ENCODE data around the gene FGF2. TPM values are rescaled to one million over a fixed set of nuclear protein-coding genes. Genes with fewer than 3 reads are reported as not detected.

FGF2 gene
- total RNA-seq, 1 donor from 2014 or later, result 25.1 TPM

- no peaks in the 10 kb centered on the region for H3K36me3 Mint-ChIP-seq (ENCODE audit: low read depth)
- no peaks in the 10 kb centered on the region for H3K9me3 Mint-ChIP-seq (ENCODE audit: low read depth)
- peaks cover 4% of the 10 kb centered on the region for H3K4me1 Mint-ChIP-seq (ENCODE audit: low read depth)
- no peaks in the 10 kb centered on the region for H3K27me3 Mint-ChIP-seq (ENCODE audit: low read depth)
- TF ChIP-seq, protein P1, sequence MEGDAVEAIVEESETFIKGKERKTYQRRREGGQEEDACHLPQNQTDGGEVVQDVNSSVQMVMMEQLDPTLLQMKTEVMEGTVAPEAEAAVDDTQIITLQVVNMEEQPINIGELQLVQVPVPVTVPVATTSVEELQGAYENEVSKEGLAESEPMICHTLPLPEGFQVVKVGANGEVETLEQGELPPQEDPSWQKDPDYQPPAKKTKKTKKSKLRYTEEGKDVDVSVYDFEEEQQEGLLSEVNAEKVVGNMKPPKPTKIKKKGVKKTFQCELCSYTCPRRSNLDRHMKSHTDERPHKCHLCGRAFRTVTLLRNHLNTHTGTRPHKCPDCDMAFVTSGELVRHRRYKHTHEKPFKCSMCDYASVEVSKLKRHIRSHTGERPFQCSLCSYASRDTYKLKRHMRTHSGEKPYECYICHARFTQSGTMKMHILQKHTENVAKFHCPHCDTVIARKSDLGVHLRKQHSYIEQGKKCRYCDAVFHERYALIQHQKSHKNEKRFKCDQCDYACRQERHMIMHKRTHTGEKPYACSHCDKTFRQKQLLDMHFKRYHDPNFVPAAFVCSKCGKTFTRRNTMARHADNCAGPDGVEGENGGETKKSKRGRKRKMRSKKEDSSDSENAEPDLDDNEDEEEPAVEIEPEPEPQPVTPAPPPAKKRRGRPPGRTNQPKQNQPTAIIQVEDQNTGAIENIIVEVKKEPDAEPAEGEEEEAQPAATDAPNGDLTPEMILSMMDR (IDR thresholded peaks at IDR 0.05), result no peak
- no peak for DNase-seq (ENCODE audit: low spot score)
- H3K27ac Mint-ChIP-seq (ENCODE audit: unreplicated experiment), result no peak overlapping the region
- no peak overlapping the region for H3K4me3 Mint-ChIP-seq (ENCODE audit: unreplicated experiment)
Measured at GRCh38 chr4:122814426-122814825, 12.2 kb upstream of the FGF2 start.

GRCh38 chr4:122815248-122815647, 11.4 kb upstream of the FGF2 start:
- Mint-ChIP-seq H3K9me3 (ENCODE audit: low read depth) (no peaks in the 10 kb centered on the region), H3K36me3 (ENCODE audit: low read depth) (no peaks in the 10 kb centered on the region), H3K27ac (ENCODE audit: unreplicated experiment) (no peak overlapping the region), H3K27me3 (ENCODE audit: low read depth) (no peaks in the 10 kb centered on the region), H3K4me3 (ENCODE audit: unreplicated experiment) (no peak overlapping the region), H3K4me1 (ENCODE audit: low read depth) (peaks cover 4% of the 10 kb centered on the region)
- TF ChIP-seq, protein P1 (IDR thresholded peaks at IDR 0.05), result no peak
- no peak for DNase-seq (ENCODE audit: low spot score)

GRCh38 chr4:122816476-122816875, 10.2 kb upstream of the FGF2 start:
- H3K27me3 Mint-ChIP-seq (ENCODE audit: low read depth), result no peaks in the 10 kb centered on the region
- no peaks in the 10 kb centered on the region for H3K36me3 Mint-ChIP-seq (ENCODE audit: low read depth)
- peaks cover 4% of the 10 kb centered on the region for H3K4me1 Mint-ChIP-seq (ENCODE audit: low read depth)
- no peak overlapping the region for H3K27ac Mint-ChIP-seq (ENCODE audit: unreplicated experiment)
- no peak overlapping the region for H3K4me3 Mint-ChIP-seq (ENCODE audit: unreplicated experiment)
- TF ChIP-seq, protein P1 (IDR thresholded peaks at IDR 0.05), result no peak
- DNase-seq (ENCODE audit: low spot score), result no peak
- no peaks in the 10 kb centered on the region for H3K9me3 Mint-ChIP-seq (ENCODE audit: low read depth)

- DNase-seq (ENCODE audit: low spot score), result no peak
- Mint-ChIP-seq H3K27ac (ENCODE audit: unreplicated experiment) (no peak overlapping the region), H3K27me3 (ENCODE audit: low read depth) (no peaks in the 10 kb centered on the region), H3K4me1 (ENCODE audit: low read depth) (peaks cover 4% of the 10 kb centered on the region), H3K36me3 (ENCODE audit: low read depth) (no peaks in the 10 kb centered on the region), H3K4me3 (ENCODE audit: unreplicated experiment) (no peak overlapping the region), H3K9me3 (ENCODE audit: low read depth) (no peaks in the 10 kb centered on the region)
- TF ChIP-seq, protein P1 (IDR thresholded peaks at IDR 0.05), result no peak
Measured at GRCh38 chr4:122819708-122820449, 6.8 kb upstream of the FGF2 start.

- no peak overlapping the region for H3K4me3 Mint-ChIP-seq (ENCODE audit: unreplicated experiment)
Measured at GRCh38 chr4:122821092-122821491, 5.5 kb upstream of the FGF2 start.

More at GRCh38 chr4:122821092-122821491, 5.5 kb upstream of the FGF2 start:
- Mint-ChIP-seq H3K36me3 (ENCODE audit: low read depth) (no peaks in the 10 kb centered on the region), H3K27me3 (ENCODE audit: low read depth) (no peaks in the 10 kb centered on the region), H3K27ac (ENCODE audit: unreplicated experiment) (no peak overlapping the region), H3K9me3 (ENCODE audit: low read depth) (no peaks in the 10 kb centered on the region), H3K4me1 (ENCODE audit: low read depth) (peaks cover 10% of the 10 kb centered on the region)
- TF ChIP-seq, protein P1 (IDR thresholded peaks at IDR 0.05), result no peak
- DNase-seq (ENCODE audit: low spot score), result no peak
